Measurements from ENCODE around the gene LAMA3. TPM values are rescaled to one million over a fixed set of nuclear protein-coding genes. Genes with fewer than 3 reads are reported as not detected.

LAMA3 gene
- total RNA-seq, 1 donor from 2014 or later, result 0.47 TPM

DNA sequence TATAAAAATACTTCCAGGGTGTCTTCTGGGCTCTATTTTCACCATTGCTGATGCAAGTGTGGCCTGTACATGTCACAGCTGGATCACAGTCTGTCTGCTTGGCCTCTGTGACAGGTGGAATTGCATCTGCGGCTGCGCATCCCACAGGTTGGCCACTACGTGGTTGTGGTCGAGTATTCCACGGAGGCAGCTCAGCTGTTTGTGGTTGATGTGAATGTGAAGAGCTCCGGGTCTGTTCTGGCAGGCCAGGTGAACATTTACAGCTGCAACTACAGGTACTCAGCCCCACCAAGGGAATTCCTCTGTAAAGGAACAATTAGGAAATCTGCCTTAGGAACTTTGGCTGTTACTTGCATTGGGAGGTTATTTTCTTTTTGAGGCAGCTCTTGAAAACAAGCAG is 144.5 kb downstream of the LAMA3 start:
- H3K4me3 Mint-ChIP-seq, result no peak overlapping the region
- Histone ChIP-seq H3K4me1 (no peaks in the 10 kb centered on the region), H3K27me3 (no peaks in the 10 kb centered on the region), H3K79me2 (ENCODE audit: low read depth) (no peaks in the 10 kb centered on the region), H2AFZ (replicated peaks) (no peak overlapping the region), H3K27ac (no peak overlapping the region), H3K4me2 (no peak overlapping the region), H3K4me3 (no peak overlapping the region), H3K36me3 (no peaks in the 10 kb centered on the region), H4K20me1 (ENCODE audit: low read depth) (no peaks in the 10 kb centered on the region), H3K9ac (no peak overlapping the region), H3F3A (ENCODE audit: low read depth) (no peaks in the 10 kb centered on the region), H3K9me3 (ENCODE audit: low read depth) (no peaks in the 10 kb centered on the region)
- no peak for TF ChIP-seq CTCF (IDR thresholded peaks at IDR 0.05)
- no peak for TF ChIP-seq EZH2phosphoT487 (IDR thresholded peaks at IDR 0.05)
- TF ChIP-seq EZH2 (IDR thresholded peaks at IDR 0.05), result no peak
- DNase-seq (ENCODE audit: low spot score), result no peak
- H3K9me3 Mint-ChIP-seq, result no peaks in the 10 kb centered on the region
- no peak overlapping the region for H3K27ac Mint-ChIP-seq
- no peaks in the 10 kb centered on the region for H3K27me3 Mint-ChIP-seq (ENCODE audit: insufficient read depth, low read depth)
- no peaks in the 10 kb centered on the region for H3K4me1 Mint-ChIP-seq
- no peaks in the 10 kb centered on the region for H3K36me3 Mint-ChIP-seq

GRCh38 chr18:23835091-23835490 is 145.8 kb downstream of the LAMA3 start:
- Histone ChIP-seq H3K27ac (no peak overlapping the region), H3F3A (ENCODE audit: low read depth) (no peaks in the 10 kb centered on the region), H3K9me3 (ENCODE audit: low read depth) (no peaks in the 10 kb centered on the region), H3K4me3 (no peak overlapping the region), H3K36me3 (no peaks in the 10 kb centered on the region), H3K9ac (no peak overlapping the region), H3K4me2 (no peak overlapping the region), H4K20me1 (ENCODE audit: low read depth) (no peaks in the 10 kb centered on the region), H3K4me1 (no peaks in the 10 kb centered on the region), H3K79me2 (ENCODE audit: low read depth) (no peaks in the 10 kb centered on the region), H3K27me3 (no peaks in the 10 kb centered on the region), H2AFZ (replicated peaks) (no peak overlapping the region)
- H3K27me3 Mint-ChIP-seq (ENCODE audit: insufficient read depth, low read depth), result no peaks in the 10 kb centered on the region
- H3K4me1 Mint-ChIP-seq, result no peaks in the 10 kb centered on the region
- TF ChIP-seq EZH2 (IDR thresholded peaks at IDR 0.05), result no peak
- TF ChIP-seq EZH2phosphoT487 (IDR thresholded peaks at IDR 0.05), result no peak
- no peak for TF ChIP-seq CTCF (IDR thresholded peaks at IDR 0.05)
- no peak overlapping the region for H3K4me3 Mint-ChIP-seq
- DNase-seq (ENCODE audit: low spot score), result no peak
- no peaks in the 10 kb centered on the region for H3K9me3 Mint-ChIP-seq
- H3K36me3 Mint-ChIP-seq, result no peaks in the 10 kb centered on the region
- H3K27ac Mint-ChIP-seq, result no peak overlapping the region

DNA sequence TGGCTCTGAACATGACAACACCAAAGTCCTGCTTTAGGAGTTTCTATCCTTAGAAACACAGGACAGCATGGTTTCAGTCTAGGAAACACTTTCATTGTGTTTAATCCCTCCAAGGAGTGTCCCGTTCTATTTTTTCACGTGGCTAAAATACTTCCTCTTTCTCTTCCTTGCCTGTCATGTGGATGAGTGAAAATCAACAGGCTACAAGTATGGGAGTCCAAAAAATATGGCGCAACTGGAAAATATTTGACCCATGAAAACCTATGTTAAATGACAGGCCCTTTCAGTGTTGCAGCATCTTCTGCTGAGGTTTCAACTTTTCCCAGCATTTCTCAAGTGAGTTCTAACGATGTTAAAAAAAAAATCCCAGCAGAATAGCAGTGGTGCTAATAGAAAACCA is 146.3 kb downstream of the LAMA3 start:
- Histone ChIP-seq H3K9me3 (ENCODE audit: low read depth) (no peaks in the 10 kb centered on the region), H3K27ac (no peak overlapping the region), H4K20me1 (ENCODE audit: low read depth) (no peaks in the 10 kb centered on the region), H3K4me3 (no peak overlapping the region), H3F3A (ENCODE audit: low read depth) (no peaks in the 10 kb centered on the region), H3K9ac (no peak overlapping the region), H3K79me2 (ENCODE audit: low read depth) (no peaks in the 10 kb centered on the region), H3K27me3 (no peaks in the 10 kb centered on the region), H3K36me3 (no peaks in the 10 kb centered on the region), H3K4me2 (no peak overlapping the region), H2AFZ (replicated peaks) (no peak overlapping the region), H3K4me1 (no peaks in the 10 kb centered on the region)
- Mint-ChIP-seq H3K9me3 (no peaks in the 10 kb centered on the region), H3K4me3 (no peak overlapping the region), H3K27ac (no peak overlapping the region), H3K27me3 (ENCODE audit: insufficient read depth, low read depth) (no peaks in the 10 kb centered on the region), H3K4me1 (no peaks in the 10 kb centered on the region), H3K36me3 (no peaks in the 10 kb centered on the region)
- no peak for DNase-seq (ENCODE audit: low spot score)
- TF ChIP-seq CTCF (IDR thresholded peaks at IDR 0.05), result no peak
- TF ChIP-seq EZH2phosphoT487 (IDR thresholded peaks at IDR 0.05), result no peak
- TF ChIP-seq EZH2 (IDR thresholded peaks at IDR 0.05), result no peak

GRCh38 chr18:23837591-23837990 is 148.3 kb downstream of the LAMA3 start:
- Mint-ChIP-seq H3K4me1 (no peaks in the 10 kb centered on the region), H3K27ac (no peak overlapping the region), H3K27me3 (ENCODE audit: insufficient read depth, low read depth) (no peaks in the 10 kb centered on the region), H3K9me3 (no peaks in the 10 kb centered on the region), H3K36me3 (no peaks in the 10 kb centered on the region), H3K4me3 (no peak overlapping the region)
- no peak for DNase-seq (ENCODE audit: low spot score)
- H3K79me2 ChIP-seq (ENCODE audit: low read depth), result no peaks in the 10 kb centered on the region
- H3K36me3 ChIP-seq, result no peaks in the 10 kb centered on the region
- H4K20me1 ChIP-seq (ENCODE audit: low read depth), result no peaks in the 10 kb centered on the region
- no peak overlapping the region for H3K27ac ChIP-seq
- H3K9ac ChIP-seq, result no peak overlapping the region
- no peaks in the 10 kb centered on the region for H3F3A ChIP-seq (ENCODE audit: low read depth)
- H3K9me3 ChIP-seq (ENCODE audit: low read depth), result no peaks in the 10 kb centered on the region
- no peaks in the 10 kb centered on the region for H3K27me3 ChIP-seq
- H2AFZ ChIP-seq (replicated peaks), result no peak overlapping the region
- H3K4me1 ChIP-seq, result no peaks in the 10 kb centered on the region
- no peak overlapping the region for H3K4me2 ChIP-seq
- no peak overlapping the region for H3K4me3 ChIP-seq
- TF ChIP-seq EZH2 (IDR thresholded peaks at IDR 0.05) (no peak), EZH2phosphoT487 (IDR thresholded peaks at IDR 0.05) (no peak), CTCF (IDR thresholded peaks at IDR 0.05) (no peak)

Measured in neural progenitor cell (in vitro differentiated cells).